Gastroesophageal sphincter (tissue), 4 donors: ENCODE data around the gene GTF3C4. TPM values are rescaled to one million over a fixed set of nuclear protein-coding genes. Genes with fewer than 3 reads are reported as not detected.

Experiments
- ATAC-seq: fragments of 150-250 bp; one replicate; pipeline ENCODE4 v1.9.1; 2016; ENCODE audit warnings: mild to moderate bottlenecking, moderate library complexity
- H3K27ac ChIP-seq, 4 donors: fragments of 200-600 bp; sonication (generic) in 3 of 4; 1 replicate in 3 of 4; 2 replicates in 1 of 4; pipeline ENCODE4 v1.5.1; 2016 to 2019
- H3K27me3 ChIP-seq: fragments of 200-600 bp; sonication (generic); one replicate; pipeline ENCODE4 v1.5.1; 2019
- H3K36me3 ChIP-seq, 2 donors: fragments of 200-600 bp; sonication (generic); one replicate each; pipeline ENCODE4 v1.5.1; 2019; ENCODE audit warnings: control low read depth in 1 of 2
- H3K4me1 ChIP-seq, 3 donors: fragments of 200-600 bp; sonication (generic); 1 replicate in 2 of 3; 2 replicates in 1 of 3; pipeline ENCODE4 v1.5.1; 2016 to 2019; ENCODE audit warnings: control low read depth in 2 of 3
- H3K4me3 ChIP-seq, 2 donors: fragments of 200-600 bp; sonication (generic); one replicate each; pipeline ENCODE4 v1.5.1; 2019; ENCODE audit warnings: mild to moderate bottlenecking in 1 of 2, moderate library complexity in 1 of 2
- H3K9me3 ChIP-seq, 3 donors: fragments of 200-600 bp; sonication (generic); one replicate each; pipeline ENCODE4 v1.5.1; 2017 to 2019; ENCODE audit warnings: control low read depth in 2 of 3
- EP300 ChIP-seq: sonication (generic); formaldehyde crosslinking; IDR thresholded peaks from one replicate; pipeline ENCODE4 v1.6.1; 2017; ENCODE audit warnings: antibody characterized with exemption, mild to moderate bottlenecking
- POLR2A ChIP-seq, 2 donors: fragments of 450-650 bp; IDR thresholded peaks; one replicate each; pipeline ENCODE4 v1.6.1; 2017; ENCODE audit warnings: antibody characterized with exemption in 2 of 2, mild to moderate bottlenecking in 2 of 2, moderate library complexity in 1 of 2
- POLR2AphosphoS5 ChIP-seq: sonication (generic); formaldehyde crosslinking; IDR thresholded peaks from one replicate; pipeline ENCODE4 v1.6.1; 2017; ENCODE audit warnings: antibody characterized with exemption
- WGBS, 2 donors: methylation state at CpG; one replicate each; pipeline ENCODE4 v1.1.5; 2018; ENCODE audit warnings: low coverage in 1 of 2; 5-methylcytosine and 5-hydroxymethylcytosine counted together
- total RNA-seq, 4 donors: library from RNA; depleted of rRNA; stranded (reverse); fragments of >200 nt; gene quantifications; one replicate each; pipeline ENCODE4 v1.1.0, GENCODE V29; 2016
- TF ChIP-seq, protein P1 (sequence below), 4 experiments: fragments of 200-600 bp in 2 of 4; fragments of 450-650 bp in 2 of 4; sonication (generic) in 1 of 4; IDR thresholded peaks; one replicate each; pipeline ENCODE4 v1.5.1; 2017 to 2019; ENCODE audit warnings: antibody characterized with exemption in 4 of 4, mild to moderate bottlenecking in 2 of 4, moderate library complexity in 2 of 4

Gene GTF3C4
- total RNA-seq, 4 donors from 2014 or later: 11.4 to 15.4 (median 12.7) TPM

DNA sequence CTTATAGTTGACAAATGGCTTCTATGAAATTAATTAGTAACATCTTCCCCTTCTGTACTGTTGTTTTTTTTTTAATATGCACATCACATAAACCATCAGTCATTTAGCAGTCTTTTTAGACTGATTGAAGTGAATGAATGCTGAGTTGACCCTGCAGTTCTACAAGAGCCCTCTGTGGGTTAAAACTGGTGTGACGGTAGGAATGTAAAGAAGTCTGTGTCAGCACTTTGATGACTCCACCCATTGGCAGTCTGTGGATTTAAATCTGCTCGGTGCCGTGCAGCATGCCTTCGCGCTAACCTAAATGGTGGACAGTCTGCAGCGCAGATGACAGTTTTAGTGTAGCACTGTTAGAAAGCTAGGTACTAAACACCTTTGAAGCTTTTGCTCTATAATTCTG is 3.1 kb downstream of the GTF3C4 start:
- no peak for ATAC-seq
- no peaks in the 10 kb centered on the region for H3K27me3 ChIP-seq
- H3K36me3 ChIP-seq: peaks cover 0 to 6% of the 10 kb centered on the region in 2 donors
- H3K27ac ChIP-seq: no peak overlapping the region
- no peaks in the 10 kb centered on the region for H3K9me3 ChIP-seq
- 42 to 43% methylated on average over 6 of the region's 6 CpGs for whole genome bisulfite sequencing, 2 donors
- no peak overlapping the region for H3K4me3 ChIP-seq
- H3K4me1 ChIP-seq: peaks cover 0 to 56% (median 24%) of the 10 kb centered on the region in 3 donors
- no peak for TF ChIP-seq POLR2AphosphoS5
- TF ChIP-seq POLR2A (IDR thresholded peaks at IDR 0.05): no peak
- no peak for TF ChIP-seq EP300
- TF ChIP-seq, protein P1, sequence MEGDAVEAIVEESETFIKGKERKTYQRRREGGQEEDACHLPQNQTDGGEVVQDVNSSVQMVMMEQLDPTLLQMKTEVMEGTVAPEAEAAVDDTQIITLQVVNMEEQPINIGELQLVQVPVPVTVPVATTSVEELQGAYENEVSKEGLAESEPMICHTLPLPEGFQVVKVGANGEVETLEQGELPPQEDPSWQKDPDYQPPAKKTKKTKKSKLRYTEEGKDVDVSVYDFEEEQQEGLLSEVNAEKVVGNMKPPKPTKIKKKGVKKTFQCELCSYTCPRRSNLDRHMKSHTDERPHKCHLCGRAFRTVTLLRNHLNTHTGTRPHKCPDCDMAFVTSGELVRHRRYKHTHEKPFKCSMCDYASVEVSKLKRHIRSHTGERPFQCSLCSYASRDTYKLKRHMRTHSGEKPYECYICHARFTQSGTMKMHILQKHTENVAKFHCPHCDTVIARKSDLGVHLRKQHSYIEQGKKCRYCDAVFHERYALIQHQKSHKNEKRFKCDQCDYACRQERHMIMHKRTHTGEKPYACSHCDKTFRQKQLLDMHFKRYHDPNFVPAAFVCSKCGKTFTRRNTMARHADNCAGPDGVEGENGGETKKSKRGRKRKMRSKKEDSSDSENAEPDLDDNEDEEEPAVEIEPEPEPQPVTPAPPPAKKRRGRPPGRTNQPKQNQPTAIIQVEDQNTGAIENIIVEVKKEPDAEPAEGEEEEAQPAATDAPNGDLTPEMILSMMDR (IDR thresholded peaks at IDR 0.05): no peak

DNA sequence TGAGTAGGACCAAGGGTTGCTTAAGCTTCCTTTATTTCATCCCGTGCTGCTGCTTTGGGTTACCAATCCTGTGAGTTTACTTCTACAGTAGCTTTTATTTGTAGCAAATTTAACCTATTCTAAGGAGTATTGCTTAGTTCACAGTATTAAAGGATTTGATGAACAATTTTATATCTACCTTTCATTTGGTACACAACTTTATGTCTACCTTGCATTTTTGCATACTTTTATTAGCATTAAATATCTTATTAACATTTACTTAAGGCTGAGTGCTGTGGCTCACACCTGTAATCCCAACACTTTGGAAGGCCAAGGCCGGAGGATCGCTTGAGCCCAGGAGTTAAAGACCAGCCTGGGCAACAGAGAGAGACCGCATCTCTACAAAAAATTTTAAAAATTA is 4.2 kb downstream of the GTF3C4 start:
- no peak overlapping the region for H3K27ac ChIP-seq
- H3K27me3 ChIP-seq: no peaks in the 10 kb centered on the region
- ATAC-seq: no peak
- H3K9me3 ChIP-seq: no peaks in the 10 kb centered on the region
- H3K4me3 ChIP-seq: no peak overlapping the region
- WGBS, 2 donors: 50 to 91% methylated on average over 1 to 4 of the region's 4 CpGs
- TF ChIP-seq, protein P1 (IDR thresholded peaks at IDR 0.05): no peak
- TF ChIP-seq POLR2AphosphoS5 (no peak), EP300 (no peak), POLR2A (IDR thresholded peaks at IDR 0.05) (no peak)
- H3K36me3 ChIP-seq: peaks cover 0 to 18% of the 10 kb centered on the region in 2 donors
- H3K4me1 ChIP-seq: peaks cover 0 to 48% (median 19%) of the 10 kb centered on the region in 3 donors

DNA sequence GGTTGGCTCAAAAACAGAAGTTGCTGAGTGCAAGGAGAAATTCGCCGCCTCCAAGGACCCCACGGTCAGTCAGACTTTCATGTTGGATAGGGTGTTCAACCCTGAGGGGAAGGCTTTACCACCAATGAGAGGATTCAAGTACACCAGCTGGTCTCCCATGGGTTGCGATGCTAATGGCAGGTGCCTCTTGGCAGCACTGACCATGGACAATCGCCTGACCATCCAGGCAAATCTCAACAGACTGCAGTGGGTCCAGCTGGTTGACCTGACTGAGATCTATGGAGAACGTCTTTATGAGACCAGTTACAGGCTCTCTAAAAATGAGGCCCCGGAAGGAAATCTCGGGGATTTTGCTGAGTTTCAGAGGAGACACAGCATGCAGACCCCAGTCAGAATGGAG is 7.7 kb downstream of the GTF3C4 start:
- Histone ChIP-seq H3K4me1 (peaks cover 0 to 31% (median 8%) of the 10 kb centered on the region in 3 donors), H3K9me3 (no peaks in the 10 kb centered on the region), H3K4me3 (no peak overlapping the region), H3K36me3 (peaks cover 0 to 39% of the 10 kb centered on the region in 2 donors), H3K27ac (no peak overlapping the region), H3K27me3 (no peaks in the 10 kb centered on the region)
- ATAC-seq: no peak
- TF ChIP-seq, protein P1 (IDR thresholded peaks at IDR 0.05): no peak
- TF ChIP-seq POLR2A (IDR thresholded peaks at IDR 0.05) (no peak), POLR2AphosphoS5 (no peak), EP300 (no peak)
- WGBS, 2 donors: 88 to 89% methylated on average over 4 to 5 of the region's 8 CpGs

DNA sequence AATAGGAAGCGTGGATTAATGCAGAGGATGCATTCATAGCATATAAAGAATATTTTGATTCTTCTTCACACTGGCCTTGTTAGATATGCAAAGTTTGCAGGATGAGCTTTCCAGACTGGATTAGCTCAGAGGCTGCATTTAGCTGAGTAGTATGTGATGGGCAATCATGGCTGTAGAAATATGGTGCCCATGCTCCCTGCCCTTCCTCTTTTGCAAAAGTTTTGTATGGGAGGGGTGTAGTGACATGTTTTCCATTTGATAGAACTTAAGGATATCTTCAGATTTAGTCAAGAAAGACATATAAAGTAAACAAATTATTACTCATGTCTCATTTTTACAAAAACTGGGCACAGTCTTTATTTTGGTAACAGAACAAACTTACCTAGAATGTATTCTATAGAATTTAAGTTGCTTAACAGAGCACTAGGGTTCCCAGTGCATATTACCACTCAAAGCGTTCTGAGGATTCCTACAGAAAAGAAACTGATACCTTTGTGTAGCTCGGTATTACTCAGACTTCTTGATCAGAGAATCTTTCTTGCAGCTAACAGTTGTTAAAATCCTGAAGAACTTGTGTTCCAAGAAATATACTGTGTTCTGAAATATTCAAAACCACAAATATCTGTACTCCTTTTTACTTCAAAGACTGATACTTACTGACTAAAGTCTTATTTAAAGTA is 9.8 kb downstream of the GTF3C4 start:
- H3K27ac ChIP-seq: no peak overlapping the region
- TF ChIP-seq, protein P1 (IDR thresholded peaks at IDR 0.05): no peak
- no peak for TF ChIP-seq EP300
- no peak overlapping the region for H3K4me3 ChIP-seq
- no peak for ATAC-seq
- peaks cover 0 to 10% (median 0%) of the 10 kb centered on the region in 3 donors for H3K4me1 ChIP-seq
- 79 to 80% methylated on average over 1 to 3 of the region's 3 CpGs for WGBS, 2 donors
- H3K36me3 ChIP-seq: peaks cover 0 to 60% of the 10 kb centered on the region in 2 donors
- H3K27me3 ChIP-seq: no peaks in the 10 kb centered on the region
- no peaks in the 10 kb centered on the region for H3K9me3 ChIP-seq

DNA sequence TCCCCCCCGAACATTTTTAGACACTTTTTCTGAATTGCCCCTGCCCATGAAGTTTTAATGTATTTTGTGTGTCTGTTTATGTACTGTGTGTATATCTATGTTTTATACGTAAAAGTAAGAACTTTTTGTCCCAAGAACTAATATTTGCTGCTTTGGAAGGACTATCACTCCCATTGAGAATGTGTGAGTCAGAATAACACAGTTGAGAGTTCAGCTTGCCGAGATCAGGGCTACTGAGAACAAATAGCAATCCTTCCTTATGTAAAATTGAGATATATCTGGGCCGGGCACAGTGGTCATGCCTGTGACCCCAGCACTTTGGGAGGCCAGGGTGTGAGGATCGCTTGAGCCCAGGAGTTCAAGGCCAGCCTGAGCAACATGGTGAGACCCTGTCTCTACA is 11.3 kb downstream of the GTF3C4 start:
- Histone ChIP-seq H3K9me3 (no peaks in the 10 kb centered on the region), H3K4me3 (no peak overlapping the region), H3K27me3 (no peaks in the 10 kb centered on the region), H3K27ac (no peak overlapping the region), H3K36me3 (peaks cover 0 to 75% of the 10 kb centered on the region in 2 donors), H3K4me1 (peaks cover 0 to 5% (median 0%) of the 10 kb centered on the region in 3 donors)
- ATAC-seq: no peak
- TF ChIP-seq POLR2AphosphoS5 (no peak), EP300 (no peak), POLR2A (IDR thresholded peaks at IDR 0.05) (no peak)
- TF ChIP-seq, protein P1 (IDR thresholded peaks at IDR 0.05): no peak
- WGBS, 2 donors: 76 to 88% methylated on average over 2 to 5 of the region's 5 CpGs
